HG03521 (cell line): Measurements from ENCODE around the gene GLMN.

Experiments
- ATAC-seq: cut with Tn5 transposase; IDR thresholded peaks from one replicate; pipeline ENCODE4 v1.9.1; 2021; ENCODE audit warnings: mild to moderate bottlenecking, moderate library complexity; ENCODE audit not compliant: unreplicated experiment

Gene GLMN

DNA sequence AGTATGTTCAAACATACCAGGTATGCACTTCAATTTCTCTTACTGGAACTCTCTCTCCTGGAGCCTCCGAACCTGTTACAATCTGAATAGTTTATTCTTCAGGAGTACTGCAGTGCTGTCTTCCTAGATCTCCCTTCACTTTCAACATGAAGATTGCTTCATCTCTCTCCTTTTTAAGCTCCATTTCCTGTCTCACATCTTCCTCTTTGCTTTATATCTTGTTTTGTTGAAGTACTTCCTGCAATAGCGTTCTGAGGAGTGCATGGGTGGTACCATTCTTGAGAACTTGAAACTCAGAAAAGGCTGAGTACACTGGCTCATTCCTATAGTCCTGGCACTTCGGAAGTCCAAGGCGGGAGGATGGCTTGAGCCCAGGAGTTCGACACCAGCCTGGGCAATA is 96.8 kb downstream of the GLMN start:
- no peak for ATAC-seq
